BLaER1 treated with 17β-estradiol and CSF1 and Interleukin-3, amounts not matched to agents 10 nM and 100 nM (cell line): ENCODE data around the gene TTLL8.

Source experiments
- H3K27ac ChIP-seq, 11 experiments: shearing (Covaris generic); formaldehyde crosslinking; 2 replicates each; pipeline ENCODE4 v1.8.1; 2022
- H3K27me3 ChIP-seq, 11 experiments: shearing (Covaris generic); formaldehyde crosslinking; 2 replicates each; pipeline ENCODE4 v1.8.1; 2022
- H3K36me3 ChIP-seq, 11 experiments: shearing (Covaris generic); formaldehyde crosslinking; 2 replicates each; pipeline ENCODE4 v1.8.1; 2022
- H3K4me1 ChIP-seq, 10 experiments: shearing (Covaris generic); formaldehyde crosslinking; 2 replicates each; pipeline ENCODE4 v1.8.1; 2022
- H3K4me2 ChIP-seq, 11 experiments: shearing (Covaris generic); formaldehyde crosslinking; 2 replicates each; pipeline ENCODE4 v1.8.1; 2022
- H3K4me3 ChIP-seq, 10 experiments: shearing (Covaris generic); formaldehyde crosslinking; 2 replicates each; pipeline ENCODE4 v1.8.1; 2022
- H3K9ac ChIP-seq, 11 experiments: shearing (Covaris generic); formaldehyde crosslinking; 2 replicates each; pipeline ENCODE4 v1.8.1; 2022
- H3K9me3 ChIP-seq, 11 experiments: shearing (Covaris generic); formaldehyde crosslinking; replicated peaks in 1 of 11; 2 replicates each; pipeline ENCODE4 v1.8.1; 2022
- H4K20me1 ChIP-seq, 11 experiments: shearing (Covaris generic); formaldehyde crosslinking; 2 replicates each; pipeline ENCODE4 v1.8.1; 2022
- Cebpa-rat ChIP-seq, 11 experiments: shearing (Covaris generic); IDR thresholded peaks; 2 replicates each; pipeline ENCODE4 v1.8.1; 2022

The TTLL8 gene

DNA sequence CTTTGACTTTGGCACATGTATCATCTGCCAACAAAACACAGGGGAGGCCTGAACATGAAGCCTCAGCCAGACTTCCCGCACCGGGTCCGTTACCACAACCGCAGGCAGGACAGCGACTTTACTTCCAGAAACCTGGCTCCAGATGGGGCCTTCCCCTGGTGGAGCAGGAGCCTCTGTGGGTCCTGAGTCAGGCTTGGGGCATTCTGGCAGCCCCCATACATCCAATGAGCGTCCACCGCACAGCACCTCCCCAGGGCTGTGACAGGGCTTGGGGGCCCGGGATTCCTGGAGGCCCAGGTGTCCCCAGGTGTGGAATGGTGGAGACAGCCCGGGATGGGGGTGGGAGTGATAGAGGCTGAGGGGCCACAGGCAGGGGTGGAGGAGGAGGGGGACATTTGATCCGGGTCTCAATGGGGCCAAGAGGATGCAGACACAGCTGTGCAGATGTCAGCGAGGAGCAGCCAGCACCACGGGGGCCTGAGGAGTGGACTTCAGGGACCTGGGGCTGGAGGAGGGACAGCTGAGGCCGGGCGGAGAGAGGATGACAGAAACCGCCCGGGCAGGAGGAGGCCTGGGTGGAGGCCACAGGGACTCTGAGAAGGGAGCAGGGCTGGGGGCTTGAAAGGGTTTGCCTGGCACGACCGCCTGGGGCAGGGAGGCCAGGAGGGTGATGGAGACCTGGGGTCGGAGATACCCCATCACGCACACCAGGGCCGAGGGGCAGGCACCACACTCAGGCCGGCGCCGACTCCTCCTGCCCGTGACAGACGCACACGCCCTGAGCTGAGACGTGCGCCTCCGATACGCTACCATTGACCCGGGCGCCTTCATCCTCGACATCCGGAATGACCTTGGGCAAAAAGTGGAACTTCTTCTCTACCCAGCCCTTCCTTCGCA lies 8.6 kb downstream of the TTLL8 start:
- no peak overlapping the region for H3K9ac ChIP-seq
- H3K9me3 ChIP-seq, result peaks cover 10 to 24% (median 17%) of the 10 kb centered on the region in 11 experiments
- H4K20me1 ChIP-seq, result peaks cover 0 to 6% (median 0%) of the 10 kb centered on the region in 11 experiments; a peak in 4 of 22 replicates
- no peak for TF ChIP-seq Cebpa-rat (IDR thresholded peaks at IDR 0.05)
- peaks cover 6 to 16% (median 10%) of the 10 kb centered on the region in 10 experiments for H3K4me1 ChIP-seq
- H3K36me3 ChIP-seq, result no peaks in the 10 kb centered on the region
- no peak overlapping the region for H3K27ac ChIP-seq
- H3K4me3 ChIP-seq, result no peak overlapping the region
- H3K4me2 ChIP-seq, result no peak overlapping the region
- H3K27me3 ChIP-seq, result peaks cover 0 to 9% (median 6%) of the 10 kb centered on the region in 11 experiments; a peak in 14 of 22 replicates

- no peak for TF ChIP-seq Cebpa-rat (IDR thresholded peaks at IDR 0.05)
- peaks cover 0 to 6% (median 0%) of the 10 kb centered on the region in 11 experiments; a peak in 4 of 22 replicates for H4K20me1 ChIP-seq
- peaks cover 10 to 20% (median 15%) of the 10 kb centered on the region in 11 experiments for H3K9me3 ChIP-seq
- no peak overlapping the region for H3K4me2 ChIP-seq
- peaks cover 9 to 16% (median 13%) of the 10 kb centered on the region in 10 experiments for H3K4me1 ChIP-seq
- peaks cover 0 to 15% (median 9%) of the 10 kb centered on the region in 11 experiments; a peak in 14 of 22 replicates for H3K27me3 ChIP-seq
- no peak overlapping the region for H3K4me3 ChIP-seq
- no peak overlapping the region for H3K9ac ChIP-seq
- H3K27ac ChIP-seq, result no peak overlapping the region
- no peaks in the 10 kb centered on the region for H3K36me3 ChIP-seq
Measured at GRCh38 chr22:50048836-50049235, 9.3 kb downstream of the TTLL8 start.

DNA sequence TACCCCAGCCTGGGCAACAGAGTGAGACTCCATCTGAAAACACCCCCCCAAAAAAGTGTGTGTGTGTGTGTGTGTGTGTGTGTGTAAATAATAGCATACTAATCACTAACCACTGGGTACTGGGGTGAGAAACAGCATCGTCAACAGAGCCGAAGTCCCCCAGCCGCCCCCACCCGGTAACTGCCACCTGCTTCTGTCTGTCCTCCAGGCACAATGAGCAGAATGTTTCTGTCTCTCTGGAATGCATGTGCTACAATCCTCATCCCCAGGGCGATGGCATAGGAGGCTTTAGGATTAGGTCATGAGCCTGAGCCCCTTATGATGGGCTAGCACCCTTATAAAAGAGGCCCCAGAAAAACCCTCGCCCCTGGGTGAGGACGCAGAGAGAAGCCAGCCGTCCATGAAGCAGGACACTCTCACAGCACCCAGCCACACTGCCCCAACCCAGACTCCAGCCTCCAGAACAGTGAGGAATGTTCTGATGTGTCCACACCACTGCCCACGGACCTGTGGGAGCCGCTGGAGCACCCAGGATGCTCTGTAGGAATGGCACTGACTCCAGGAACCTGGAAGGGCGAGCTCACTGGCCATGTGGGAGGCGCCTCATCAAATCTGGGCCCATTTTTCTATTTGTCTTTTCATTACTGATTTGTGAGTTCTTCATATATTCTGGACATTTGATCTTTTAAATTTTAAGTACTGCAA lies 9.9 kb downstream of the TTLL8 start:
- Histone ChIP-seq H3K27ac (no peak overlapping the region), H3K4me2 (no peak overlapping the region), H3K27me3 (peaks cover 0 to 15% (median 9%) of the 10 kb centered on the region in 11 experiments; a peak in 14 of 22 replicates), H3K4me1 (peaks cover 9 to 14% (median 13%) of the 10 kb centered on the region in 10 experiments), H3K9ac (no peak overlapping the region), H3K9me3 (peaks cover 10 to 20% (median 15%) of the 10 kb centered on the region in 11 experiments), H3K4me3 (no peak overlapping the region), H4K20me1 (peaks cover 0 to 6% (median 0%) of the 10 kb centered on the region in 11 experiments; a peak in 4 of 22 replicates), H3K36me3 (no peaks in the 10 kb centered on the region)
- no peak for TF ChIP-seq Cebpa-rat (IDR thresholded peaks at IDR 0.05)

- Histone ChIP-seq H3K4me2 (no peak overlapping the region), H3K9me3 (peaks cover 8 to 21% (median 16%) of the 10 kb centered on the region in 11 experiments; a peak in 21 of 22 replicates), H4K20me1 (peaks cover 0 to 6% (median 0%) of the 10 kb centered on the region in 11 experiments; a peak in 4 of 22 replicates), H3K27ac (no peak overlapping the region), H3K36me3 (no peaks in the 10 kb centered on the region), H3K27me3 (peaks cover 0 to 15% (median 9%) of the 10 kb centered on the region in 11 experiments; a peak in 14 of 22 replicates), H3K4me3 (no peak overlapping the region), H3K9ac (no peak overlapping the region), H3K4me1 (peaks cover 9 to 21% (median 16%) of the 10 kb centered on the region in 10 experiments)
- TF ChIP-seq Cebpa-rat (IDR thresholded peaks at IDR 0.05), result no peak
Measured at GRCh38 chr22:50047346-50047745, 10.8 kb downstream of the TTLL8 start.

- no peak for TF ChIP-seq Cebpa-rat (IDR thresholded peaks at IDR 0.05)
- Histone ChIP-seq H3K4me2 (no peak overlapping the region), H3K27me3 (peaks cover 0 to 15% (median 9%) of the 10 kb centered on the region in 11 experiments; a peak in 14 of 22 replicates), H3K4me1 (peaks cover 9 to 22% (median 16%) of the 10 kb centered on the region in 10 experiments), H3K9me3 (peaks cover 8 to 18% (median 16%) of the 10 kb centered on the region in 11 experiments; a peak in 21 of 22 replicates), H4K20me1 (peaks cover 0 to 6% (median 0%) of the 10 kb centered on the region in 11 experiments; a peak in 4 of 22 replicates), H3K4me3 (no peak overlapping the region), H3K9ac (no peak overlapping the region), H3K27ac (no peak overlapping the region), H3K36me3 (no peaks in the 10 kb centered on the region)
Measured at GRCh38 chr22:50046481-50047245, 11.4 kb downstream of the TTLL8 start.

DNA sequence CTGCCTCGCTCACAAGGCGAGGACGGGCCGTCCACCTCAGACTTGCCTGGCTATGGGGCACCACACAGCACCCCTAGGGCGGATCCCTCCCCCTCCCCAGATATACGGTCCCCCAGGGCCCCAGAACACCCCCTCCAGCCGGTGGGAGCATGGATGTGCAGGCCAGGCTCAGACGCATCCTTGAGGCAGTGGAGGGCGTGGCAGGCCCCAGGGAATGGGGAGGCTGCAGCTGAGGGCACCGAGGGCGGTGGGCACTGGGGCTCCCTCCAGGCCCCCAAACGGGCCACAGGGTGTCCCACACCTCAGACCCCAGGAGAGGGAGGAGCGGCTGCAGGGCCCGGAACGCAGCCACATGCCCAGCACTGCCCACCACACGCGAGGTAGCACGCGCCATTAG lies 12.1 kb downstream of the TTLL8 start:
- Histone ChIP-seq H3K9ac (no peak overlapping the region), H3K4me2 (peak overlapping the region in 1 of 11 experiments; percentile 67; a peak in 1 of 22 replicates), H3K27ac (no peak overlapping the region), H3K4me1 (peaks cover 9 to 22% (median 16%) of the 10 kb centered on the region in 10 experiments), H3K4me3 (no peak overlapping the region), H3K9me3 (peaks cover 8 to 18% (median 16%) of the 10 kb centered on the region in 11 experiments; a peak in 21 of 22 replicates), H3K27me3 (peaks cover 0 to 15% (median 9%) of the 10 kb centered on the region in 11 experiments; a peak in 14 of 22 replicates), H4K20me1 (peaks cover 0 to 6% (median 0%) of the 10 kb centered on the region in 11 experiments; a peak in 4 of 22 replicates), H3K36me3 (no peaks in the 10 kb centered on the region)
- no peak for TF ChIP-seq Cebpa-rat (IDR thresholded peaks at IDR 0.05)

DNA sequence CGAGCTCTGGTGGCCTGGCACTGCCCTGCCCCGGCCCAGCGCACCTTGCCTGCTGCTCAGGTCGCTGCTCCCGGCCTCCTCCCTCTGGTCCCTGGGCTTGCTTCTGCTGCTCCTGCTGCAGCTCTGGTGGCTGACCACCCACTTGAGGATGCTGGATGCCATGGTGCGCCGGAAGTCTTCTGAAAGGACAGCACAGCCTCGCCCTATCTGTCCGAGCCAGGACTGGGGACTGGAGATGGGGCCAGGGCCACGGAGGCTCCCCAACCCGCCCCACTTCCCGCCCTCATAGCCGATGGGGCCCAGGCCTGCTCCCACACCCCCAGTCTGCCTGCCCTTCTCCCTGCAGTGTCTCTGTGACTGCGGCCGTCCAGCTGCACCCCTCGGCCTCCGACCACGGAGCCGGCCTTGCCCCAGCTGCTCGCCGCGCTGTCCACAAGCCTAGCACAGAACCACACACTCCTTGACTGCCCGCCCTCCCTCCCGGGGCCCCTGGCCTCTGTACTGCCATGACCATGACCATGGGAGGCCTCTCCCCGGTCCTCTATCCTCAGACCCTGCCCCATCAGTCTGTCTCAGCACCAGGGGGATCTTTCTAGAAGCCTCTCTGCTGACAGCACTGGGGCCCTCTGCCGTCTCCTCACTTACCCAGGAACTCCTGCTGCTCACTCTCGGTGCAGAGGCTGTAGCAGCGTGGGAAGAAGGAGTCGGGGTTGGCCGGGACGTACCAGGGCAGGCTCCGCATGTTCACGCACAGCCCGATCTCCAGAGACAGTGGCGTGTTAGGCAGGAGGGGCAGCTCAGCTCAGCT lies 12.7 kb downstream of the TTLL8 start:
- Histone ChIP-seq H3K4me1 (peaks cover 9 to 22% (median 16%) of the 10 kb centered on the region in 10 experiments), H3K27ac (no peak overlapping the region), H3K9ac (peak overlapping the region in 1 of 11 experiments; percentile 10; a peak in 1 of 22 replicates), H4K20me1 (peaks cover 0 to 6% (median 0%) of the 10 kb centered on the region in 11 experiments; a peak in 4 of 22 replicates), H3K4me2 (peak overlapping the region; percentile 67 to 83 (median 78)), H3K36me3 (no peaks in the 10 kb centered on the region), H3K27me3 (peaks cover 0 to 15% (median 9%) of the 10 kb centered on the region in 11 experiments; a peak in 14 of 22 replicates), H3K4me3 (no peak overlapping the region), H3K9me3 (peaks cover 9 to 18% (median 16%) of the 10 kb centered on the region in 11 experiments; a peak in 21 of 22 replicates)
- no peak for TF ChIP-seq Cebpa-rat (IDR thresholded peaks at IDR 0.05)
